ENCODE data around the gene PRG2.

DNA sequence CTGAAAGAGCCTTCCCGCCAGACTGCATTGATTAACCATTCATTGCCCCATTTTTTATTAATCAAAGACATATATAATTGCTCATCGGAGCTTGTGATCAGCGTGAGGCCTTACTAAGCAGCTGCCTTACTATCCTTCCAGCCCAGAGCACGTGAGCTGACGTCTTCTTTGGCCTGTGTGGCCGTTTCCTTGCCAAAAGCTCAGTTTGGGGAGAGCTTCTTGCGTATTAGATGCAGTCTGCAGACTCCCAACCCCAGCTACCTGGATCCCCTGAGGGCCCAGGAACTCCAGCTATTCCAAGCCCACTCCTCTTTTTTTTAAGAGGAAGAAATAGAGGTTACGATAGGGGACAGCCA lies 37.3 kb upstream of the PRG2 start:
- TF ChIP-seq SMC3 (IDR thresholded peaks at IDR 0.05; ENCODE audit: low read depth, low read length) (no peak), RAD21 (IDR thresholded peaks at IDR 0.05; ENCODE audit: low read length) (no peak), RCOR1 (IDR thresholded peaks at IDR 0.05; ENCODE audit: insufficient replicate concordance, low read length) (no peak)
- TF ChIP-seq, protein P1, sequence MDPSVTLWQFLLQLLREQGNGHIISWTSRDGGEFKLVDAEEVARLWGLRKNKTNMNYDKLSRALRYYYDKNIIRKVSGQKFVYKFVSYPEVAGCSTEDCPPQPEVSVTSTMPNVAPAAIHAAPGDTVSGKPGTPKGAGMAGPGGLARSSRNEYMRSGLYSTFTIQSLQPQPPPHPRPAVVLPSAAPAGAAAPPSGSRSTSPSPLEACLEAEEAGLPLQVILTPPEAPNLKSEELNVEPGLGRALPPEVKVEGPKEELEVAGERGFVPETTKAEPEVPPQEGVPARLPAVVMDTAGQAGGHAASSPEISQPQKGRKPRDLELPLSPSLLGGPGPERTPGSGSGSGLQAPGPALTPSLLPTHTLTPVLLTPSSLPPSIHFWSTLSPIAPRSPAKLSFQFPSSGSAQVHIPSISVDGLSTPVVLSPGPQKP (IDR thresholded peaks at IDR 0.05; ENCODE audit: borderline replicate concordance, low read depth, low read length) = no peak
- TF ChIP-seq, protein P2, sequence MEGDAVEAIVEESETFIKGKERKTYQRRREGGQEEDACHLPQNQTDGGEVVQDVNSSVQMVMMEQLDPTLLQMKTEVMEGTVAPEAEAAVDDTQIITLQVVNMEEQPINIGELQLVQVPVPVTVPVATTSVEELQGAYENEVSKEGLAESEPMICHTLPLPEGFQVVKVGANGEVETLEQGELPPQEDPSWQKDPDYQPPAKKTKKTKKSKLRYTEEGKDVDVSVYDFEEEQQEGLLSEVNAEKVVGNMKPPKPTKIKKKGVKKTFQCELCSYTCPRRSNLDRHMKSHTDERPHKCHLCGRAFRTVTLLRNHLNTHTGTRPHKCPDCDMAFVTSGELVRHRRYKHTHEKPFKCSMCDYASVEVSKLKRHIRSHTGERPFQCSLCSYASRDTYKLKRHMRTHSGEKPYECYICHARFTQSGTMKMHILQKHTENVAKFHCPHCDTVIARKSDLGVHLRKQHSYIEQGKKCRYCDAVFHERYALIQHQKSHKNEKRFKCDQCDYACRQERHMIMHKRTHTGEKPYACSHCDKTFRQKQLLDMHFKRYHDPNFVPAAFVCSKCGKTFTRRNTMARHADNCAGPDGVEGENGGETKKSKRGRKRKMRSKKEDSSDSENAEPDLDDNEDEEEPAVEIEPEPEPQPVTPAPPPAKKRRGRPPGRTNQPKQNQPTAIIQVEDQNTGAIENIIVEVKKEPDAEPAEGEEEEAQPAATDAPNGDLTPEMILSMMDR (conservative IDR thresholded peaks at IDR 0.05; ENCODE audit: low read depth, low read length) = no peak
